Activated CD8-positive, alpha-beta T cell treated with anti-CD3 and anti-CD28 coated beads for 36 hours (primary cell): ENCODE data around the gene OPCML. TPM values are rescaled to one million over a fixed set of nuclear protein-coding genes. Genes with fewer than 3 reads are reported as not detected.

Source experiments
- ATAC-seq: fragments of 200-7000 bp; cut with Tn5 transposase; one replicate; pipeline ENCODE4 v1.10.0; 2021; ENCODE audit warnings: mild to moderate bottlenecking, moderate library complexity
- CTCF ChIA-PET: fragments of 350-600 bp; sonication (Branson Sonifier 250); formaldehyde crosslinking; loops from one replicate; lab custom pipeline; 2021; ENCODE audit warnings: antibody characterized with exemption; lab: Charles Lee
- POLR2A ChIA-PET: fragments of 350-600 bp; sonication (Branson Sonifier 250); formaldehyde crosslinking; loops from one replicate; lab custom pipeline; 2021; ENCODE audit warnings: antibody characterized with exemption; lab: Charles Lee
- DNase-seq: peaks from one replicate; pipeline ENCODE4 v3.0.0-alpha.2; 2020
- H3K27ac Mint-ChIP-seq: one replicate; pipeline ENCODE4 v1.8.0; 2021; ENCODE audit warnings: mild to moderate bottlenecking, mixed read lengths
- H3K27me3 Mint-ChIP-seq: one replicate; pipeline ENCODE4 v1.8.0; 2021; ENCODE audit warnings: mixed read lengths
- H3K36me3 Mint-ChIP-seq: one replicate; pipeline ENCODE4 v1.8.0; 2021; ENCODE audit warnings: low read depth, mixed read lengths
- H3K4me1 Mint-ChIP-seq: one replicate; pipeline ENCODE4 v1.8.0; 2021; ENCODE audit warnings: low read depth, mixed read lengths
- H3K4me3 Mint-ChIP-seq: one replicate; pipeline ENCODE4 v1.8.0; 2021; ENCODE audit warnings: mild to moderate bottlenecking, moderate library complexity, mixed read lengths
- H3K9me3 Mint-ChIP-seq: one replicate; pipeline ENCODE4 v1.8.0; 2021; ENCODE audit warnings: mixed read lengths
- intact Hi-C: fragments of 100-400 bp; cut with micrococcal nuclease; formaldehyde crosslinking; loops from one replicate; pipeline ENCODE4 v1.10.0; 2022
- total RNA-seq, 2 experiments: library from RNA; stranded (reverse); gene quantifications; one replicate each; pipeline ENCODE4 v1.2.3, GENCODE V29; 2021
- TF ChIP-seq, protein P1 (sequence below): fragments of 200-600 bp; IDR thresholded peaks from one replicate; pipeline ENCODE4 v1.8.0; 2022; ENCODE audit warnings: antibody characterized with exemption, mild to moderate bottlenecking

OPCML gene
- total RNA-seq, 2 experiments from 2014 or later: not detected

DNA sequence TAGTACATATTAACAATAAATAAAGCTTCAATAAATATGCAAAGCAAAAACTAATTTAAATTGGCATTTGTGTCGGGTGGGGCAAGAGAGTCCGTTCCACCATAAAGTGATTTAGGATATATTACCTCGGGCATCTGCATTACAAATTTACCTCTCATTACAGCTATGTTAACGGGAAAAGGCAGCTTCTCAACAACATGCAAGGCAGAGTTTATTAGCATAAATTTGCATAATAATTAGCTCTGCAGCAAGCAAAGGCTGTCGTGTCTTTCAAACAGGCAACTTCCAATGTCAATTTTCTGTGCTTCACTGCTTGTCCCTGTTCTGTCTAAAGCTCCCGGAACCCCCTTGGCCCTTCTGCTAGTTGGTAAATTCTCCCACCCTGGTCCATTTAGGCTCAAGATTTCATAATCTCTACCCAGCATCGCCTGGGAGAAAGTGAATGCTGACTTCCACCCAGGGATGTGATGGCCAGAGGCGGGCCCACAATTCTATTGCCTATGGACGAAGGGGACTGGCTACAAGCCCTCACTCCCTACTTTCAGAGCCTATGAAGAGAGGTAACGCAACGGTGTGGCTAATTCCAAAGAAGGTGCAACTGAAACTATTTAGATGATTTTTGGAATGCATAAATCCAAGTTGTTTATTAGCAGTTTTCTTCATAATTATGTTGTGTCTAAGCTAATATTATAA lies 462.1 kb downstream of the OPCML start:
- TF ChIP-seq, protein P1, sequence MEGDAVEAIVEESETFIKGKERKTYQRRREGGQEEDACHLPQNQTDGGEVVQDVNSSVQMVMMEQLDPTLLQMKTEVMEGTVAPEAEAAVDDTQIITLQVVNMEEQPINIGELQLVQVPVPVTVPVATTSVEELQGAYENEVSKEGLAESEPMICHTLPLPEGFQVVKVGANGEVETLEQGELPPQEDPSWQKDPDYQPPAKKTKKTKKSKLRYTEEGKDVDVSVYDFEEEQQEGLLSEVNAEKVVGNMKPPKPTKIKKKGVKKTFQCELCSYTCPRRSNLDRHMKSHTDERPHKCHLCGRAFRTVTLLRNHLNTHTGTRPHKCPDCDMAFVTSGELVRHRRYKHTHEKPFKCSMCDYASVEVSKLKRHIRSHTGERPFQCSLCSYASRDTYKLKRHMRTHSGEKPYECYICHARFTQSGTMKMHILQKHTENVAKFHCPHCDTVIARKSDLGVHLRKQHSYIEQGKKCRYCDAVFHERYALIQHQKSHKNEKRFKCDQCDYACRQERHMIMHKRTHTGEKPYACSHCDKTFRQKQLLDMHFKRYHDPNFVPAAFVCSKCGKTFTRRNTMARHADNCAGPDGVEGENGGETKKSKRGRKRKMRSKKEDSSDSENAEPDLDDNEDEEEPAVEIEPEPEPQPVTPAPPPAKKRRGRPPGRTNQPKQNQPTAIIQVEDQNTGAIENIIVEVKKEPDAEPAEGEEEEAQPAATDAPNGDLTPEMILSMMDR: no peak
- ChIA-PET POLR2A (no interaction called here), CTCF (interaction anchor here (1.6 to 2.6 kb wide), 2 partner anchors 9 to 10 kb away, joined by 3 to 21 read pairs; no protein-coding TSS in a partner anchor)
- H3K27ac Mint-ChIP-seq: no peak overlapping the region
- H3K27me3 Mint-ChIP-seq: peaks cover 15% of the 10 kb centered on the region
- H3K9me3 Mint-ChIP-seq: no peaks in the 10 kb centered on the region
- no peak overlapping the region for H3K4me3 Mint-ChIP-seq
- DNase-seq (no peak), ATAC-seq (no peak)
- intact Hi-C loops: no loop called here
- no peaks in the 10 kb centered on the region for H3K4me1 Mint-ChIP-seq
- no peaks in the 10 kb centered on the region for H3K36me3 Mint-ChIP-seq

DNA sequence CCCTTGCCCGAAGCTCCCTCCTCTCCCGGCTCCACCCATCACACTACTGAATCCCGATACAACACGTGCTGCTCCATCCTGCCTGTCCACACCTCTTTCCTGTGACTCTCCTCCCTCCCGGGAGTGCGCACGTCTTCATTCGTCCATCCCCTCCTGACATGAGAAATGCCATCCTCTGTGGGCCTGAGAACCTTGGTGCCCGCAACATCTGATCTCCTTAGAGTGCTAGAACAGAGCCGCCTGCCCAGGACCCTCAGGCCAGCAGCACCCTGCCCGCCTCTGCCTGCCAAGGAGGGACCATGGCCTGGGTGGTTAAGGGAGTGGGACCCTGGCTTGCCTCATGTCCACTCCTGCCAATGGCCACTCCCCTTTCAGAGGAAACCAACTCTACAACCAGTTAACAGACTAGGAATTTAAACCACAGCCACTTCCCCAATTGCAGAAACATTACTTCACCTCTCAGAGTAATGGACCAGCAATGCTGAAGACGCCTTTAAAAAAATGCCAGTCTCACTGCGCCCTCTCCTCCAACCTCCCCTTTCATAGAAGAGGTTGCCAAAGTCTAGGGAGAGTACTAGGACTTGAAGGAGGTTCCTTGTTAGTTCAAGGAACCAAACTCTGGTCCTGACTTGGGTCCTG lies 466.3 kb downstream of the OPCML start:
- no peaks in the 10 kb centered on the region for H3K9me3 Mint-ChIP-seq
- peaks cover 28% of the 10 kb centered on the region for H3K27me3 Mint-ChIP-seq
- no peak for ATAC-seq
- H3K36me3 Mint-ChIP-seq: no peaks in the 10 kb centered on the region
- TF ChIP-seq, protein P1: no peak
- ChIA-PET CTCF (no interaction called here), POLR2A (no interaction called here)
- no peak overlapping the region for H3K4me3 Mint-ChIP-seq
- no peak overlapping the region for H3K27ac Mint-ChIP-seq
- H3K4me1 Mint-ChIP-seq: peaks cover 7% of the 10 kb centered on the region
- DNase-seq: no peak
- intact Hi-C loops: no loop called here

- intact Hi-C loops: no loop called here
- H3K4me3 Mint-ChIP-seq: no peak overlapping the region
- ChIA-PET CTCF (no interaction called here), POLR2A (no interaction called here)
- TF ChIP-seq, protein P1: no peak
- ATAC-seq (no peak), DNase-seq (no peak)
- H3K36me3 Mint-ChIP-seq: no peaks in the 10 kb centered on the region
- no peak overlapping the region for H3K27ac Mint-ChIP-seq
- peaks cover 28% of the 10 kb centered on the region for H3K27me3 Mint-ChIP-seq
- no peaks in the 10 kb centered on the region for H3K9me3 Mint-ChIP-seq
- H3K4me1 Mint-ChIP-seq: peaks cover 7% of the 10 kb centered on the region
Measured at GRCh38 chr11:133064961-133065360, 467.3 kb downstream of the OPCML start.

DNA sequence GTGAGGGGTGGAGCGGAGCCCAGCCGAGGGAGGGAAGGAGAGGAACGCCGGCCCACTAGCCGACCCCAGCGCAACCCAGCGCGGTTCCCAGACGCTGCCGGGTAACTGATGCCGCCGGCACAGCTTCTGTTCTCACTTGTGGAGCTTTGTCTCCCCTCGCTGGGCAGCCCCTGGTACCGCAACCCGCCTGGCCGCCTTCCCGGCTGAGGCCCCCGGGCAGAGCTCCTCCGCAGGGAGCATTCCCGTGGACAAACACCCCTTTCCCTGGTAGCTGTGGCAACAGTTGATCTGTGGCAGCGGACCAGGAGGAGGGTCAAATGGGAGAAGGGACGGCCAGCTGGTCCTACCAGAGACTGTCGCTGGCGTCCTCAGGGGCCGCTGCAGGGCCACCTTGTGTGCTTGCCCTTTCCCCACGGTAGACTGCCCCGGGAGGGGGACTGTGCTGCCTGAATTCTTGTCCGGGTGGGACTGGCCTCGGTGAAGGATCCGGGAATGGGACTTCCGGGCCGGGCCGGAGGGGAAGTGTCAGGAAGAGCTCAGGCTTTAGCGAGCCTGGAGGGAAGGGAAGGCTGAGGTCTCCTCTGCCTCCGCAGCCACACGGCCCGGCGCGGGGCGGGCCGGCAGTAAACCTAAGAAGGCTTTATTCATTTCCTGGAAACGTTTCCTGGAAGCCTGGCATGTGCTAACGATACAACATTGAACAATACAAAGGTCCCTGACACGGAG lies 468.0 kb downstream of the OPCML start:
- Mint-ChIP-seq H3K36me3 (no peaks in the 10 kb centered on the region), H3K9me3 (no peaks in the 10 kb centered on the region), H3K27ac (no peak overlapping the region), H3K4me1 (peaks cover 7% of the 10 kb centered on the region), H3K4me3 (no peak overlapping the region), H3K27me3 (peaks cover 28% of the 10 kb centered on the region)
- DNase-seq (peak; percentile 26), ATAC-seq (peak; percentile 56)
- TF ChIP-seq, protein P1: peak; percentile 22
- POLR2A ChIA-PET: no interaction called here
- CTCF ChIA-PET: interaction anchor here (0.9 kb wide), 1 partner anchor 14 kb away, joined by 3 read pairs; no protein-coding TSS in a partner anchor
- intact Hi-C loops: no loop called here
